Activated B cell treated with CpG ODN at 0.5 μM for 24 hours (primary cell): ENCODE measurements around the gene PLGRKT. TPM values are rescaled to one million over a fixed set of nuclear protein-coding genes. Genes with fewer than 3 reads are reported as not detected.
"Not testable (repeated sequence)": the region's sequence is repeated elsewhere in the genome, so short reads cannot be mapped to it uniquely, and the experiment has no call there.

ENCODE experiments used
- ATAC-seq: fragments of 200-7000 bp; cut with Tn5 transposase; one replicate; pipeline ENCODE4 v1.10.0; 2021; ENCODE audit warnings: low read depth, mild to moderate bottlenecking, moderate library complexity
- CTCF ChIA-PET: fragments of 350-600 bp; sonication (Branson Sonifier 250); formaldehyde crosslinking; loops from one replicate; lab custom pipeline; 2021; ENCODE audit warnings: antibody characterized with exemption; lab: Charles Lee
- POLR2A ChIA-PET: fragments of 350-600 bp; sonication (Branson Sonifier 250); formaldehyde crosslinking; loops from one replicate; lab custom pipeline; 2021; ENCODE audit warnings: antibody characterized with exemption; lab: Charles Lee
- DNase-seq: peaks from one replicate; pipeline ENCODE4 v3.0.0; 2022
- H3K27ac Mint-ChIP-seq: one replicate; pipeline ENCODE4 v1.8.0; 2020; ENCODE audit warnings: mixed read lengths
- H3K27me3 Mint-ChIP-seq: one replicate; pipeline ENCODE4 v1.8.0; 2021; ENCODE audit warnings: mixed read lengths
- H3K36me3 Mint-ChIP-seq: one replicate; pipeline ENCODE4 v1.8.0; 2021; ENCODE audit warnings: low read depth, mixed read lengths
- H3K4me1 Mint-ChIP-seq: one replicate; pipeline ENCODE4 v1.8.0; 2021; ENCODE audit warnings: mixed read lengths
- H3K4me3 Mint-ChIP-seq: one replicate; pipeline ENCODE4 v1.8.0; 2020; ENCODE audit warnings: mild to moderate bottlenecking, mixed read lengths
- H3K9me3 Mint-ChIP-seq: one replicate; pipeline ENCODE4 v1.8.0; 2020; ENCODE audit warnings: mixed read lengths
- CTCF ChIP-seq: fragments of 200-600 bp; IDR thresholded peaks from one replicate; pipeline ENCODE4 v1.8.0; 2022; ENCODE audit warnings: antibody characterized with exemption, mild to moderate bottlenecking
- intact Hi-C: fragments of 100-400 bp; cut with micrococcal nuclease; formaldehyde crosslinking; loops from one replicate; pipeline ENCODE4 v1.15.1; 2024
- total RNA-seq: library from RNA; stranded (reverse); gene quantifications from 2 replicates; pipeline ENCODE4 v1.2.3, GENCODE V29; 2022

The PLGRKT gene
- total RNA-seq, 1 donor from 2014 or later, result 59.7 TPM

- Mint-ChIP-seq H3K36me3 (no peaks in the 10 kb centered on the region), H3K4me3 (no peak overlapping the region), H3K27ac (peak overlapping the region; percentile 5), H3K4me1 (peaks cover 33% of the 10 kb centered on the region), H3K9me3 (peaks cover 2% of the 10 kb centered on the region), H3K27me3 (no peaks in the 10 kb centered on the region)
- DNase-seq, result no peak
- no peak for TF ChIP-seq CTCF
- ATAC-seq, result peak; percentile 25
- ChIA-PET POLR2A (interaction anchor here (1.0 to 1.4 kb wide), 3 partner anchors 14 to 32 kb away, joined by 3 to 4 read pairs (median 3); partner anchors contain the start of gene PDCD1LG2), CTCF (no interaction called here)
- intact Hi-C loops, result no loop called here
Observed at GRCh38 chr9:5478206-5478605, 40.5 kb upstream of the PLGRKT start.

- CTCF ChIA-PET, H3K9me3 Mint-ChIP-seq, H3K4me3 Mint-ChIP-seq, ATAC-seq, H3K27me3 Mint-ChIP-seq, H3K36me3 Mint-ChIP-seq, DNase-seq, intact Hi-C loops, H3K27ac Mint-ChIP-seq: not testable (repeated sequence)
- H3K4me1 Mint-ChIP-seq, result peaks cover 18% of the 10 kb centered on the region
- POLR2A ChIA-PET, result interaction anchor here (0.6 kb wide), 1 partner anchor 54 kb away, joined by 3 read pairs; no protein-coding TSS in a partner anchor
Observed at GRCh38 chr9:5475611-5476010, 37.9 kb upstream of the PLGRKT start.

- no peak for TF ChIP-seq CTCF
- CTCF ChIA-PET, result no interaction called here
- Mint-ChIP-seq H3K9me3 (no peaks in the 10 kb centered on the region), H3K36me3 (peaks cover 43% of the 10 kb centered on the region), H3K27ac (no peak overlapping the region), H3K27me3 (no peaks in the 10 kb centered on the region), H3K4me3 (no peak overlapping the region), H3K4me1 (peaks cover 7% of the 10 kb centered on the region)
- intact Hi-C loops, result no loop called here
- POLR2A ChIA-PET, result no interaction called here
- ATAC-seq (no peak), DNase-seq (no peak)
Observed at GRCh38 chr9:5470816-5471215, 33.1 kb upstream of the PLGRKT start.

GRCh38 chr9:5470122-5470521, 32.4 kb upstream of the PLGRKT start:
- no peaks in the 10 kb centered on the region for H3K27me3 Mint-ChIP-seq
- no peak for TF ChIP-seq CTCF
- H3K27ac Mint-ChIP-seq, result no peak overlapping the region
- no peak overlapping the region for H3K4me3 Mint-ChIP-seq
- intact Hi-C loops, result no loop called here
- DNase-seq (no peak), ATAC-seq (no peak)
- ChIA-PET POLR2A (no interaction called here), CTCF (no interaction called here)
- H3K36me3 Mint-ChIP-seq, result peaks cover 50% of the 10 kb centered on the region
- peaks cover 13% of the 10 kb centered on the region for H3K4me1 Mint-ChIP-seq
- peaks cover 2% of the 10 kb centered on the region for H3K9me3 Mint-ChIP-seq

GRCh38 chr9:5468850-5469249, 31.1 kb upstream of the PLGRKT start:
- peaks cover 2% of the 10 kb centered on the region for H3K9me3 Mint-ChIP-seq
- H3K27ac Mint-ChIP-seq, result no peak overlapping the region
- no peak for ATAC-seq
- no peak overlapping the region for H3K4me3 Mint-ChIP-seq
- intact Hi-C loops, result no loop called here
- no peak for DNase-seq
- no peaks in the 10 kb centered on the region for H3K27me3 Mint-ChIP-seq
- ChIA-PET CTCF (no interaction called here), POLR2A (interaction anchor here (1.1 kb wide), 1 partner anchor 61 kb away, joined by 3 read pairs; no protein-coding TSS in a partner anchor)
- peaks cover 62% of the 10 kb centered on the region for H3K36me3 Mint-ChIP-seq
- H3K4me1 Mint-ChIP-seq, result peaks cover 15% of the 10 kb centered on the region
- TF ChIP-seq CTCF, result no peak

GRCh38 chr9:5466766-5467165, 29.0 kb upstream of the PLGRKT start:
- Mint-ChIP-seq H3K27ac (no peak overlapping the region), H3K36me3 (peaks cover 78% of the 10 kb centered on the region), H3K4me1 (peaks cover 15% of the 10 kb centered on the region), H3K27me3 (no peaks in the 10 kb centered on the region), H3K9me3 (peaks cover 2% of the 10 kb centered on the region), H3K4me3 (no peak overlapping the region)
- DNase-seq (no peak), ATAC-seq (no peak)
- no peak for TF ChIP-seq CTCF
- intact Hi-C loops, result no loop called here
- CTCF ChIA-PET, result interaction anchor here (1.0 kb wide), 1 partner anchor 134 kb away, joined by 3 read pairs; no protein-coding TSS in a partner anchor
- POLR2A ChIA-PET, result interaction anchor here (1.0 kb wide), 1 partner anchor 124 kb away, joined by 4 read pairs; no protein-coding TSS in a partner anchor
